Skin of body (tissue), 2 donors: Measurements from ENCODE around the gene GP2. TPM values are rescaled to one million over a fixed set of nuclear protein-coding genes. Genes with fewer than 3 reads are reported as not detected.

Experiments
- DNase-seq: peaks from one replicate; lab custom pipeline; 2025; lab: John Stamatoyannopoulos, UW
- total RNA-seq: library from RNA; depleted of rRNA; stranded (reverse); fragments of >200 nt; gene quantifications from one replicate; pipeline ENCODE4 v1.2.3, GENCODE V29; 2014

Gene GP2
- not detected for total RNA-seq

- DNase-seq = no peak
Observed at GRCh38 chr16:20327444-20328041, at the start of gene GP2. Gene GP2 (minus strand): TSS chr16:20327513. CDS start chr16:20326431, 1,082 bp downstream.

- no peak for DNase-seq
Observed at GRCh38 chr16:20372701-20373100, 45.4 kb upstream of the GP2 start.

GRCh38 chr16:20369452-20370054, 42.2 kb upstream of the GP2 start:
- no peak for DNase-seq

GRCh38 chr16:20364051-20364450, 36.7 kb upstream of the GP2 start:
- DNase-seq = no peak

- no peak for DNase-seq
Observed at GRCh38 chr16:20363191-20363590, 35.9 kb upstream of the GP2 start.

- DNase-seq = no peak
Observed at GRCh38 chr16:20359997-20360396, 32.7 kb upstream of the GP2 start.

- no peak for DNase-seq
Observed at GRCh38 chr16:20355114-20355782, 27.9 kb upstream of the GP2 start.

GRCh38 chr16:20353379-20353778, 26.1 kb upstream of the GP2 start:
- no peak for DNase-seq

- no peak for DNase-seq
Observed at GRCh38 chr16:20352615-20353014, 25.3 kb upstream of the GP2 start, which contains the start of gene UMOD. Gene UMOD (minus strand): TSS chr16:20352715. CDS start chr16:20350737, 1,978 bp downstream.

GRCh38 chr16:20349615-20350014, 22.3 kb upstream of the GP2 start:
- DNase-seq = no peak

GRCh38 chr16:20348365-20349185, 21.3 kb upstream of the GP2 start:
- DNase-seq = no peak

GRCh38 chr16:20347666-20348364, 20.5 kb upstream of the GP2 start:
- DNase-seq = no peak

- DNase-seq = no peak
Observed at GRCh38 chr16:20344611-20345010, 17.3 kb upstream of the GP2 start.

- DNase-seq = no peak
Observed at GRCh38 chr16:20339744-20340143, 12.4 kb upstream of the GP2 start.

GRCh38 chr16:20336955-20337354, 9.6 kb upstream of the GP2 start:
- no peak for DNase-seq

GRCh38 chr16:20334396-20334795, 7.1 kb upstream of the GP2 start:
- DNase-seq = no peak

GRCh38 chr16:20333120-20333519, 5.8 kb upstream of the GP2 start:
- DNase-seq = no peak

- no peak for DNase-seq
Observed at GRCh38 chr16:20332411-20332810, 5.1 kb upstream of the GP2 start.

GRCh38 chr16:20331635-20332034, 4.3 kb upstream of the GP2 start:
- no peak for DNase-seq

- DNase-seq = no peak
Observed at GRCh38 chr16:20329392-20330138, 2.3 kb upstream of the GP2 start.

- no peak for DNase-seq
Observed at GRCh38 chr16:20326321-20326720, 992 bp downstream of the GP2 start.
